HuH-7 (cell line): ENCODE measurements around the gene NCBP3.

Experiments used
- DNase-seq: peaks from one replicate; pipeline ENCODE4 v3.0.0; 2011; ENCODE audit warnings: low spot score

The NCBP3 gene

GRCh38 chr17:3845621-3846436, at the start of gene NCBP3:
NCBP3 (minus strand) TSS chr17:3846246; CDS start chr17:3846223, 23 bp downstream.
- DNase-seq, result peak; percentile 88

GRCh38 chr17:3895354-3895753, 49.3 kb upstream of the NCBP3 start:
- DNase-seq, result no peak

DNA sequence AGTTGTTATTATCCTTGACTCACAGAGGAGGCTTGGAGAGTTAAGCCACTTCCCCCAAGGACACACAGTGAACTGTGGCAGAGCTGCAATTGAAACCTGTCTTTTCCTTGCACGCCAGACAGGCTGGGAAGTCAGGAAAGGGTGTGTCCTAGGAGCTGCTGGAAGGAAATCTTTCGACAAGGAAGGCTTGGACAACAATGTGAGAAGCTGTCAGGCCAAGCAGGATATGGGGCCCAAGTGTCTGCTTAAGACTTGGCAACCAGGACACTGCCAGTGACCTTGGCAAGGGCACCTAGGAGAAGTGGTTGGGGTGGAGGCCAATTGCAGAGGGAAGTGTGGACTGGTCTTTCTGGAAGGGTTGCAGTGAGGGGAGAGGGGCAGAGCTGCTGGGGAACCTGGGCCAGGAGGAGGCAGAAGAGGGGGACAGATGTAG, 48.9 kb upstream of the NCBP3 start:
- DNase-seq, result no peak

- DNase-seq, result no peak
These were observed 48.1 kb upstream of the NCBP3 start for GRCh38 chr17:3894188-3894587.

- DNase-seq, result no peak
These were observed 47.7 kb upstream of the NCBP3 start for GRCh38 chr17:3893720-3894116.

DNA sequence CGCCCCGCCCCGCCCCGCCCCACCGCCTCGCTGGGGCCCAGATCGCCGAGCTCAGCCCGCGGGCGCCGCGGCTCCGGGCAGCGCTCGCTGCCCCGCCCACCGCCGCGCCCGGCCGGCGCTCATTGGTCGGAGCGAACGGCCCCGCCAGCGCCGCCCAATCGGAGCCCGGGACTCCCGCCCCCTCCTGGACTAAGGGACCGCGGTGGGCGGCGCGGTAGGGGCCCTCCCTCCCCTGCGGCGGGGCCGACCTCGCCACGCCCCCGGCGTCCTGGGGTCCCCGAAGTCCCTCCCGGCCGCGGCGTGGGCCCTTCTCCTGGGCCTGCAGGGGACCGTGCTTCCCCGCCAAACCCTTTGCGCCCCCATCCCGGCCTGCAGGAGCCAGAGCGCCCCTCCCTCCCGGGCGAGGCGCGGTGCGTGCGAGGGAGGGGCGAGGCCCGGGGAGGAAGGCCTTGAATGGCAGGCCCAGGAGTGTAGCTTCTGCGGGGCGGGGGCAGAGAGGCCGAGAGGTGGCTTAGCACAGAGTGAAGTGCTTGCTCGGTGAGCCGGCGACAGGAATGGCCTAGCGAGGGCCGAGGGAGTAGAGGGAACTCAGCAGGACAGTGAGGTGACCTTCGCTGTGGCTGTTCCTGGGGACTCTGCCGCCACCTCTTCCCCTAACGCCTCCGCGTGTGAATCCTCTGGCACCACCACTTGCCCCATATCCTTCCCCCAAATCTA, 47.1 kb upstream of the NCBP3 start, which contains the start of gene CAMKK1:
CAMKK1 (minus strand) TSS at position 51 of the 717 bp plus-strand sequence. CDS start 7,366 bp downstream, outside the sequence.
- DNase-seq, result peak; percentile 94

GRCh38 chr17:3892095-3892998, 46.3 kb upstream of the NCBP3 start:
- DNase-seq, result no peak

GRCh38 chr17:3891626-3892094, 45.6 kb upstream of the NCBP3 start:
- no peak for DNase-seq

DNA sequence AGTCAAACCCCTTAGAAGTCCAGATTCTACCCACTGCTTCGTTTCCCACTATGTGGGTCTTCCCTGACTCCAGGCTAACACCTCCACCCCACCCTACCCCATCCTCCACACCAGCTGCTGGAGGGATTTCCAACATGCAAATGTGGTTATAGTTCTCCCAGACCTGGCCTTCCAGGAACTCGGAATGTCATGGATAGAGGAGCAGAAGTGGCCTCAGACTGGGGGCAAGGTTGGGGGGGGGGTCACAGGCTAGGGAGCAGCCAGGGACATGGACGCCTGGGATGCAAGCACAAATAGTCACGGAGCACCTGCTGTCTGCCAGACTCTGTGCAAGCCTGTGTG, 44.8 kb upstream of the NCBP3 start:
- DNase-seq, result no peak

DNA sequence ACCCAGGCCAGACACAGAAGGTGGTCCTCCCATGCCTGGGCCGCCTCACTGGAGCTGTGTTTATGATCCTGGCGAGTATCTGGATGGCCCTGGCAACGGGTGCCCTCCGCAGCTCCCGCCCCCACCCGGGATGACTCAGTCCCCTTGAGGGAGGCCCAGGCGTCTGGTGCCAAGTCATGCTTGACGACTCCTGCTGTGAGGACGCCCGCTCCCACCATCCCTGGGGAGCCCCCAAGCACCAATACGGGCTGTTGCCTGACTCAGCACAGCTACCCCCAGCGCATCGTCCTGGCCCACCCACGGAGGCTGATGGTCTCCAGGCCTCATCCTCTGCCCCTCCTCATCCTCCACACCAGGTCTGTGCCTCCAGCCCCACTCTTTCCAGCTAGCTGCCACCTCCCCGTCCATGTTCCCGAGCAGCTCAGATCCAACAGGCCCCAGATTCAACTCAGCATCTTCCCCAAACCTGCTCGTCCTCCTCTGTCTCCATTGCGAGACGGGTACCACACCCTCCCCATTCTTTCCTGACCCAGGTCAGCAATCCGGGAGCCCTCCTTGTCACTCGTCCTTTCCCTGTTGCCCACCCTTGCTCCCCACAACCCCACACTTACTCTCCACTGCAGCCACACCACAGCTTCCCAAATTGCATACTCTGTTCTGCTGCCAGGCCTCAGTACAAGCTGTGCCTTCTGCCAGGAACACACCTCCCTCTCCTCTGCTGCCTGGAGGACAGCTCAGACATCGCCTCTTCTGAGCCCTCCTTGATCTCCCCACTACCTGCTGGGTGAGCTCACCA, 44.2 kb upstream of the NCBP3 start:
- no peak for DNase-seq

GRCh38 chr17:3889325-3890012, 43.4 kb upstream of the NCBP3 start:
- no peak for DNase-seq

- no peak for DNase-seq
These were observed 42.5 kb upstream of the NCBP3 start for GRCh38 chr17:3888343-3889171.

- DNase-seq, result no peak
These were observed 41.8 kb upstream of the NCBP3 start for GRCh38 chr17:3887804-3888203.

GRCh38 chr17:3887394-3887793, 41.3 kb upstream of the NCBP3 start:
- DNase-seq, result no peak

- DNase-seq, result no peak
These were observed 40.7 kb upstream of the NCBP3 start for GRCh38 chr17:3886776-3887175.

DNA sequence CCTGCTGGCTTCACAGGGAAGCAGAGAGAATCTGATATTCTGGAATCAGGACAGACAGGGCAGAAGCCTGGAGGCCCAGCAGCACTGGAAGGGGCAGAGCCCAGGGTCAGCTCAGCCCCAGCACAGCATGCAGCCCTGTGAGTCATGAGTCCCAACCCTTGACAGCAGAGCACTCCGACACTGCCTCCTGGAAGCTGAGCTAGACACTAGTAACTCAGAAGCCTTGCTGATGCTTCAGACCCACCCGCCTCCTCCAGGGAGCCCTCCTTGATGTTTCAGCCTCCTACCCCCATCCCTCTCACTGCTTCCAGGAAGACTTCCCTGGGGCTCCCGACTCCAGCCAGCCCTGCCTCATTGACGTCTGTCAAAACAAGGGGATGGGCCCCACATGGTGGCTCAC, 39.9 kb upstream of the NCBP3 start:
- no peak for DNase-seq

DNA sequence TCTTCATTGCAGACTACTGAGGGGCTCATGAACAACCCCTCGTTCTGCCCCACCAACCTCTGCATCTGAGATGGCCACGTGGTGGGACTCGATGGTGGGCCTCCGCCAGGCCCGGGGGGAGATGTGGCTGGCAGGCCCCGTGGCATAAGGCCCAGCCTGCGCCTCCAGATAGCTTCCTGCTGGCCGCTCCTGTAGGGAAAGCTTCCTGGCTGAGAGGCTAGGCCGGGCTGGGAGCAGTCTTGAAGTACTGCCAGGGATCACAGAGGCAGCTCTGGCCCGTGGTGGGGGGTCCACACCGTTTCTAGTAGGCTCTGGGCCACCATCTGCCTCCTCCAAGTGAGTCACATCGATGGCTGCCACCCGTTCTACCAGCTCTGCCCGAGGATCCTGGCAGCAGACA, 39.2 kb upstream of the NCBP3 start:
- no peak for DNase-seq

DNA sequence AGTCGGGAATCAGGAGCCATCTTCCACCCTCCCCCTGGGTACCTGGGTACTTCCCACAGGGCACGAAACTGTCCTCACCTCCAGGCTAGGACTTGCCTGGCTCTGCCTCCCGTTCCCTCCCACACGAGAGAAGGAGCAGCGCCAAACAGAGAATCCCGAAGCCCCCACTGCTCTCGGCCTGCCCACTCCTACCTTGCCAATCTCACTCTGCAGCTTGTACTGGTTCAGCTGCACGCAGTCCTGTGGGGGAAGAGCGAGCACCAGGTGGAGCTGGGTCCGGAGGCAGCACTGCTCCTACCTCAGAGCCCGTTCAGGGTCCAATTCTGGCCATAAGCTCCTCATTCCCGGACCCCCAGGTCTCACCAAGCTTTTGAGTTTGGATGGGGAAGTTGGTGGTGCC, 38.1 kb upstream of the NCBP3 start:
- DNase-seq, result no peak

- peak; percentile 41 for DNase-seq
These were observed 36.2 kb upstream of the NCBP3 start for GRCh38 chr17:3882276-3882675.

GRCh38 chr17:3880983-3881382, 34.9 kb upstream of the NCBP3 start:
- DNase-seq, result no peak
